Endothelial cell of umbilical vein (primary cell): ENCODE data around the gene GDPGP1. TPM values are rescaled to one million over a fixed set of nuclear protein-coding genes. Genes with fewer than 3 reads are reported as not detected.

Experiments
- BruUV-seq: library from RNA; stranded (reverse); fragments of 400-500 nt; replicated peaks from 2 replicates; lab custom pipeline; 2021; lab: Mats Ljungman, UMichigan
- CTCF ChIA-PET: fragments of 300-600, 350-600 bp; sonication (Branson Sonifier 250); formaldehyde crosslinking; loops from one replicate; lab custom pipeline; 2021; ENCODE audit warnings: antibody characterized with exemption, inconsistent platforms; lab: Charles Lee
- POLR2A ChIA-PET: fragments of 300-600, 350-600 bp; sonication (Branson Sonifier 250); formaldehyde crosslinking; loops from one replicate; lab custom pipeline; 2021; ENCODE audit warnings: antibody characterized with exemption, inconsistent platforms; lab: Charles Lee
- DNase-seq: peaks from one replicate; pipeline ENCODE4 v3.0.0-alpha.2; 2011; ENCODE audit warnings: low read depth, low spot score
- FAIRE-seq: peaks from 2 replicates; lab custom pipeline; 2011; peaks lifted over from hg19 to GRCh38; lab: Jason Lieb, UNC
- H2AFZ ChIP-seq: 2 replicates; pipeline ENCODE4 v1.6.0; 2012; ENCODE audit warnings: low read depth, low read length, control low read depth, inconsistent platforms
- H3K27ac ChIP-seq: 2 replicates; pipeline ENCODE4 v1.5.1; 2011; ENCODE audit warnings: low read depth, mild to moderate bottlenecking, control low read depth, low read length, moderate library complexity; ENCODE audit not compliant: insufficient read depth
- H3K27me3 ChIP-seq, 2 experiments: 2 replicates each; pipeline versions ENCODE4 v1.6.0 to v1.6.1; 2011; ENCODE audit warnings: low read length in 2 of 2, mixed read lengths in 1 of 2; ENCODE audit not compliant: control insufficient read depth in 2 of 2, insufficient read depth in 2 of 2
- H3K36me3 ChIP-seq, 2 experiments: 2 replicates in 1 of 2; 3 replicates in 1 of 2; pipeline ENCODE4 v1.5.1; 2011; ENCODE audit warnings: low read length in 2 of 2, mild to moderate bottlenecking in 1 of 2, moderate library complexity in 1 of 2; ENCODE audit not compliant: control insufficient read depth in 2 of 2, insufficient read depth in 2 of 2; ENCODE audit errors: extremely low read depth in 1 of 2
- H3K4me1 ChIP-seq: 3 replicates; pipeline ENCODE4 v1.5.1; 2011; ENCODE audit warnings: mild to moderate bottlenecking, low read length; ENCODE audit not compliant: control insufficient read depth, insufficient read depth; ENCODE audit errors: extremely low read depth
- H3K4me2 ChIP-seq: 2 replicates; pipeline ENCODE4 v1.6.1; 2011; ENCODE audit warnings: low read length, control low read depth, mixed read lengths; ENCODE audit not compliant: insufficient read depth
- H3K4me3 ChIP-seq, 3 experiments: fragments of 200-600 bp in 1 of 3; sonication (generic), shearing (Covaris generic) in 1 of 3; replicated peaks in 1 of 3; 2 replicates each; pipeline ENCODE4 v1.5.1; 2011 to 2016; ENCODE audit warnings: control low read depth in 3 of 3, low read length in 3 of 3, mild to moderate bottlenecking in 2 of 3, inconsistent platforms in 1 of 3, low read depth in 1 of 3, moderate library complexity in 1 of 3; ENCODE audit not compliant: insufficient read depth in 1 of 3
- H3K79me2 ChIP-seq: 2 replicates; pipeline ENCODE4 v1.6.0; 2012; ENCODE audit warnings: low read length, inconsistent platforms; ENCODE audit not compliant: control insufficient read depth, insufficient read depth
- H3K9ac ChIP-seq: replicated peaks from 2 replicates; pipeline ENCODE3; 2011; ENCODE audit warnings: low read length, control low read depth; ENCODE audit not compliant: insufficient read depth; ENCODE audit errors: extremely low read depth
- H3K9me1 ChIP-seq: replicated peaks from 3 replicates; pipeline ENCODE4 v1.6.0; 2011; ENCODE audit warnings: mild to moderate bottlenecking, low read length; ENCODE audit not compliant: control insufficient read depth, insufficient read depth; ENCODE audit errors: extremely low read depth
- H3K9me3 ChIP-seq: replicated peaks from 2 replicates; pipeline ENCODE4 v1.5.1; 2012; ENCODE audit warnings: low read length, inconsistent platforms; ENCODE audit not compliant: control insufficient read depth, insufficient read depth
- H4K20me1 ChIP-seq: replicated peaks from 2 replicates; pipeline ENCODE3; 2011; ENCODE audit warnings: mild to moderate bottlenecking, low read length; ENCODE audit not compliant: control insufficient read depth, insufficient read depth; ENCODE audit errors: extremely low read depth
- EZH2 ChIP-seq: IDR thresholded peaks from 2 replicates; pipeline ENCODE4 v1.6.1; 2012; ENCODE audit warnings: borderline replicate concordance, low read depth, mild to moderate bottlenecking, moderate library complexity, low read length, inconsistent platforms; ENCODE audit not compliant: severe bottlenecking
- FOS ChIP-seq: IDR thresholded peaks from 2 replicates; pipeline ENCODE4 v1.6.1; 2011; ENCODE audit warnings: mild to moderate bottlenecking, low read length, moderate library complexity, borderline replicate concordance; ENCODE audit not compliant: insufficient read depth
- GATA2 ChIP-seq: IDR thresholded peaks from 2 replicates; pipeline ENCODE4 v1.7.0; 2011; ENCODE audit warnings: low read depth, mild to moderate bottlenecking, moderate library complexity, mixed read lengths, low read length; ENCODE audit not compliant: insufficient read length, insufficient read depth
- JUN ChIP-seq: IDR thresholded peaks from 2 replicates; pipeline ENCODE4 v1.6.1; 2011; ENCODE audit warnings: borderline replicate concordance, low read depth; ENCODE audit not compliant: insufficient read length, insufficient read depth
- MYC ChIP-seq: IDR thresholded peaks from one replicate; pipeline ENCODE4 v1.6.1; 2011; ENCODE audit warnings: mild to moderate bottlenecking, low read depth, low read length
- POLR2A ChIP-seq: IDR thresholded peaks from 2 replicates; pipeline ENCODE4 v1.6.1; 2012; ENCODE audit warnings: low read depth, mild to moderate bottlenecking, control low read depth, low read length
- POLR2AphosphoS5 ChIP-seq: IDR thresholded peaks from 2 replicates; pipeline ENCODE4 v1.6.1; 2012; ENCODE audit warnings: low read depth, mild to moderate bottlenecking, control low read depth, low read length, moderate library complexity; ENCODE audit not compliant: insufficient read depth
- dilution Hi-C: fragments of 300-500 bp; cut with MboI; formaldehyde crosslinking; loops from one replicate; pipeline ENCODE4 v1.15.0; 2019; ENCODE audit warnings: low sequenced_read_pairs; ENCODE audit not compliant: extremely low pct_ligation_motif_present
- intact Hi-C: fragments of 100-400 bp; cut with micrococcal nuclease; formaldehyde crosslinking; loops from one replicate; pipeline ENCODE4 v1.10.0; 2022
- polyA plus RNA-seq, 4 experiments: library from polyadenylated mRNA; depleted of rRNA in 3 of 4; stranded (reverse) in 3 of 4; unstranded in 1 of 4; fragments of >200 nt; gene quantifications; 2 replicates each; pipeline versions ENCODE4 v1.2.1 to v1.2.3, GENCODE V29; 2011 to 2012; ENCODE audit warnings: missing spikeins in 1 of 4
- total RNA-seq: library from RNA; stranded (reverse); gene quantifications from 2 replicates; pipeline ENCODE4 v1.2.3, GENCODE V29; 2021
- TF ChIP-seq, protein P1 (sequence below), 2 donors: IDR thresholded peaks; 1 replicate in 1 of 2; 2 replicates in 1 of 2; pipeline ENCODE4 v1.5.1; 2011; ENCODE audit warnings: low read length in 2 of 2, mild to moderate bottlenecking in 2 of 2, moderate library complexity in 2 of 2, control low read depth in 1 of 2, inconsistent platforms in 1 of 2, low read depth in 1 of 2; ENCODE audit not compliant: insufficient read depth in 1 of 2; ENCODE audit errors: extremely low read depth in 1 of 2
- TF ChIP-seq, protein P2 (sequence below): IDR thresholded peaks from 2 replicates; pipeline ENCODE4 v1.6.1; 2011; ENCODE audit not compliant: insufficient read depth, insufficient read length

Gene GDPGP1
- total and polyA plus RNA-seq, 2 donors (not counting 3 experiments of a cell fraction or from before 2014, with no cell fraction given), result 4.8 to 7.2 TPM

DNA sequence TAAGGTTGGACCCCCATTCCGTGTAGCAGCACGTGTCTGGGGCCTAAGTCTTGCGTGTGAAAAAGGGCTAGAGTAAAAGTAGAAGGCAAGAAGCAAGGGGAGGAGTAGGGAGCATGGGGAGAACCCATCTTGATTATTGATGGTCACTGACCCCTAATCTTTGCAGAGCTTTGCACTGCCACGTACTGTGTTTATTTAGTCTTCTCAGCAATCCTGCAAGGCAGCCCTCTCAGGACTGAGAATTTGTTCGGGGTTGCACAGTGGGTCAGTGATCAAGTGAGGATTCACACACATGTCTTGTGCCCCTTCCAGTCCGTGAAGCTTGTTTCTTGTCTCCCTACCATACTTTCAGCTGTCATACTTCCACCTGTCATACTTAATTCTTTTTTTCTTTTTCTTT is 25.7 kb upstream of the GDPGP1 start:
- H3K27ac ChIP-seq, result no peak overlapping the region
- CTCF ChIA-PET, result interaction anchor here (1.1 kb wide), 1 partner anchor 13 kb away, joined by 4 read pairs; no protein-coding TSS in a partner anchor
- no peaks in the 10 kb centered on the region for H3K79me2 ChIP-seq
- intact Hi-C loops, result no loop called here
- BruUV-seq, result no TSS peak
- no peaks in the 10 kb centered on the region for H3K9me3 ChIP-seq
- no peak for TF ChIP-seq MYC
- no peak for TF ChIP-seq POLR2AphosphoS5
- no peak for TF ChIP-seq GATA2
- TF ChIP-seq, protein P1, sequence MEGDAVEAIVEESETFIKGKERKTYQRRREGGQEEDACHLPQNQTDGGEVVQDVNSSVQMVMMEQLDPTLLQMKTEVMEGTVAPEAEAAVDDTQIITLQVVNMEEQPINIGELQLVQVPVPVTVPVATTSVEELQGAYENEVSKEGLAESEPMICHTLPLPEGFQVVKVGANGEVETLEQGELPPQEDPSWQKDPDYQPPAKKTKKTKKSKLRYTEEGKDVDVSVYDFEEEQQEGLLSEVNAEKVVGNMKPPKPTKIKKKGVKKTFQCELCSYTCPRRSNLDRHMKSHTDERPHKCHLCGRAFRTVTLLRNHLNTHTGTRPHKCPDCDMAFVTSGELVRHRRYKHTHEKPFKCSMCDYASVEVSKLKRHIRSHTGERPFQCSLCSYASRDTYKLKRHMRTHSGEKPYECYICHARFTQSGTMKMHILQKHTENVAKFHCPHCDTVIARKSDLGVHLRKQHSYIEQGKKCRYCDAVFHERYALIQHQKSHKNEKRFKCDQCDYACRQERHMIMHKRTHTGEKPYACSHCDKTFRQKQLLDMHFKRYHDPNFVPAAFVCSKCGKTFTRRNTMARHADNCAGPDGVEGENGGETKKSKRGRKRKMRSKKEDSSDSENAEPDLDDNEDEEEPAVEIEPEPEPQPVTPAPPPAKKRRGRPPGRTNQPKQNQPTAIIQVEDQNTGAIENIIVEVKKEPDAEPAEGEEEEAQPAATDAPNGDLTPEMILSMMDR (IDR thresholded peaks at IDR 0.05; ENCODE audit: extremely low read depth in 1 of 2, insufficient read depth in 1 of 2, low read depth in 1 of 2, low read length in 2 of 2), result no peak
- POLR2A ChIA-PET, result no interaction called here
- H3K9me1 ChIP-seq, result no peaks in the 10 kb centered on the region
- H4K20me1 ChIP-seq, result no peaks in the 10 kb centered on the region
- no peak overlapping the region for H3K4me2 ChIP-seq
- no peak overlapping the region for H2AFZ ChIP-seq
- dilution Hi-C loops, result no loop called here
- H3K27me3 ChIP-seq, result no peaks in the 10 kb centered on the region
- peaks cover 12% of the 10 kb centered on the region for H3K4me1 ChIP-seq
- no peak for FAIRE-seq
- H3K4me3 ChIP-seq, result no peak overlapping the region
- DNase-seq, result no peak
- H3K36me3 ChIP-seq, result no peaks in the 10 kb centered on the region
- no peak overlapping the region for H3K9ac ChIP-seq

DNA sequence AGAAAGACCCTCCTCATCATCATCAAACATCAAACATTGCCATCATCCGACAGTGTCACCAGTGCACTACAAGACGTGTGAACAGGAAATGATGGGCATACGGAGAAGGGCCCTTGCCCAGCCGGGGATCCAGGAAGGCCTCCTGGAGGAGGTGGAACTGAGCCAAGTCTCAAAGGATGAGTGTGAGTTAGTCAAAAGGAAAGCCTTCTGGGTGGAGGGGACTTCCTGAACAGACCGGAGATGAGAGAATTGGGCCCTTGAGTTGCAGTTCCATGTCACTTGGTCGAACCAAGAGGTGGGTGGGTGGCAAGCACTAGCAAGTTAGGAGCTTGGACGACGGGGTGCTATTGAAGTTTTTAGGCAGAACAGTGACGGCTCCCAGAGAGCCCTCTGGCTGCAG is 24.4 kb upstream of the GDPGP1 start:
- Histone ChIP-seq H3K4me3 (no peak overlapping the region), H3K4me2 (no peak overlapping the region), H3K36me3 (no peaks in the 10 kb centered on the region), H3K9me3 (no peaks in the 10 kb centered on the region), H3K27me3 (no peaks in the 10 kb centered on the region), H3K27ac (no peak overlapping the region), H3K4me1 (peaks cover 12% of the 10 kb centered on the region), H3K9me1 (no peaks in the 10 kb centered on the region), H3K79me2 (no peaks in the 10 kb centered on the region), H4K20me1 (no peaks in the 10 kb centered on the region), H2AFZ (no peak overlapping the region), H3K9ac (no peak overlapping the region)
- BruUV-seq, result no TSS peak
- intact Hi-C loops (no loop called here), dilution Hi-C loops (no loop called here)
- ChIA-PET POLR2A (no interaction called here), CTCF (interaction anchor here (1.5 kb wide), 1 partner anchor 8 kb away, joined by 5 read pairs; the partner anchor contains the start of gene SEMA4B)
- no peak for DNase-seq
- no peak for FAIRE-seq
- TF ChIP-seq, protein P2, sequence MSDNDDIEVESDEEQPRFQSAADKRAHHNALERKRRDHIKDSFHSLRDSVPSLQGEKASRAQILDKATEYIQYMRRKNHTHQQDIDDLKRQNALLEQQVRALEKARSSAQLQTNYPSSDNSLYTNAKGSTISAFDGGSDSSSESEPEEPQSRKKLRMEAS, result no peak
- TF ChIP-seq FOS (no peak), EZH2 (no peak), MYC (no peak), GATA2 (no peak), POLR2A (no peak), JUN (no peak)
- TF ChIP-seq, protein P1 (IDR thresholded peaks at IDR 0.05; ENCODE audit: extremely low read depth in 1 of 2, insufficient read depth in 1 of 2, low read depth in 1 of 2, low read length in 2 of 2), result no peak
